K562 (cell line): ENCODE data around the gene PIERCE2. TPM values are rescaled to one million over a fixed set of nuclear protein-coding genes. Genes with fewer than 3 reads are reported as not detected.

Experiments
- CHD2 ChIP-seq: IDR thresholded peaks from 2 replicates; pipeline ENCODE4 v1.6.1; 2011; ENCODE audit warnings: low read depth, low read length
- GTF2B ChIP-seq: IDR thresholded peaks from 2 replicates; pipeline ENCODE4 v1.6.1; 2011; ENCODE audit not compliant: insufficient read length; ENCODE audit errors: extremely low read depth
- HIVEP1 ChIP-seq: fragments of 250-450 bp; sonication (Bioruptor Pico); IDR thresholded peaks from 2 replicates; pipeline ENCODE4 v1.4.0; 2020; ENCODE audit warnings: mild to moderate bottlenecking
- KDM4B ChIP-seq, 2 experiments: fragments of 450-650 bp in 1 of 2; sonication (generic) in 1 of 2; IDR thresholded peaks; 2 replicates each; pipeline ENCODE4 v1.6.1; 2016 to 2017; ENCODE audit warnings: borderline replicate concordance in 2 of 2, antibody characterized with exemption in 1 of 2, low read depth in 1 of 2, mild to moderate bottlenecking in 1 of 2
- KLF6 ChIP-seq: fragments of 250-450 bp; sonication (Bioruptor Pico); IDR thresholded peaks from 2 replicates; pipeline ENCODE4 v1.4.0; 2020; ENCODE audit warnings: mild to moderate bottlenecking, moderate library complexity, borderline replicate concordance
- NBN ChIP-seq: fragments of 450-650 bp; IDR thresholded peaks from 2 replicates; pipeline ENCODE4 v1.6.1; 2016; ENCODE audit warnings: low read depth, mild to moderate bottlenecking
- NR2C1 ChIP-seq, 2 experiments: fragments of 450-650 bp; IDR thresholded peaks; 2 replicates each; pipeline ENCODE4 v1.6.1; 2017; ENCODE audit warnings: mild to moderate bottlenecking in 2 of 2, antibody characterized with exemption in 1 of 2, inconsistent platforms in 1 of 2, missing compliant biosample characterization in 1 of 2, missing genetic modification characterization in 1 of 2
- NR3C1 ChIP-seq: sonication (generic); formaldehyde crosslinking; IDR thresholded peaks from 2 replicates; pipeline ENCODE4 v1.8.1; 2022; ENCODE audit warnings: missing genetic modification reagents
- NUFIP1 ChIP-seq: fragments of 450-650 bp; IDR thresholded peaks from 2 replicates; pipeline ENCODE4 v1.6.1; 2018; ENCODE audit not compliant: partially characterized antibody
- POLR3A ChIP-seq: IDR thresholded peaks from 2 replicates; pipeline ENCODE4 v1.6.1; 2011; ENCODE audit warnings: borderline replicate concordance, mild to moderate bottlenecking, moderate library complexity; ENCODE audit not compliant: insufficient read length, insufficient read depth; ENCODE audit errors: extremely low read depth
- ZNF140 ChIP-seq: fragments of 250-450 bp; sonication (Bioruptor Pico); IDR thresholded peaks from 2 replicates; pipeline ENCODE4 v1.8.0; 2021; ENCODE audit warnings: moderate library complexity, mild to moderate bottlenecking, inconsistent platforms
- ZNF224 ChIP-seq: sonication (generic); formaldehyde crosslinking; IDR thresholded peaks from 2 replicates; pipeline ENCODE4 v1.8.0; 2022; ENCODE audit warnings: mild to moderate bottlenecking, missing genetic modification reagents
- ZNF324 ChIP-seq: fragments of 250-450 bp; sonication (Bioruptor Pico); IDR thresholded peaks from 2 replicates; pipeline ENCODE4 v1.4.0; 2020; ENCODE audit warnings: mild to moderate bottlenecking
- ZSCAN29 ChIP-seq: fragments of 450-650 bp; IDR thresholded peaks from 2 replicates; pipeline ENCODE4 v1.6.1; 2017
- polyA plus RNA-seq, 8 experiments: library from polyadenylated mRNA; depleted of rRNA in 4 of 8; stranded (reverse) in 5 of 8; unstranded in 3 of 8; fragments of >200 nt; fragmentation: Nextera tagmentation in 2 of 8; fragmentation: Illumina TruSeq in 1 of 8; extraction: Ambion mirVana in 2 of 8; extraction: Trizol in 1 of 8; gene quantifications; 2 replicates each; pipeline versions ENCODE4 v1.2.1 to v1.2.3, GENCODE V29; 2011 to 2014; ENCODE audit warnings: inconsistent platforms in 1 of 8, missing spikeins in 1 of 8
- total RNA-seq, 7 experiments: library from RNA; depleted of rRNA in 6 of 7; stranded (reverse); fragments of >200 nt in 6 of 7; fragmentation: Illumina TruSeq in 2 of 7; extraction: Trizol in 2 of 7; gene quantifications; 2 replicates each; pipeline versions ENCODE4 v1.2.1 to v1.2.3, GENCODE V29; 2011 to 2021; ENCODE audit warnings: low replicate concordance in 1 of 7
- TF ChIP-seq, protein P1 (sequence below), 2 experiments: fragments of 450-650 bp in 1 of 2; sonication (generic) in 1 of 2; formaldehyde crosslinking in 1 of 2; IDR thresholded peaks; 2 replicates each; pipeline versions ENCODE4 v1.7.1 to v1.9.0; 2016 to 2022; ENCODE audit warnings: inconsistent platforms in 1 of 2, mild to moderate bottlenecking in 1 of 2, missing genetic modification reagents in 1 of 2
- TF ChIP-seq, protein P2 (sequence below): fragments of 200-800 bp; sonication (Bioruptor generic); IDR thresholded peaks from 2 replicates; pipeline ENCODE4 v1.6.1; 2017; ENCODE audit warnings: missing genetic modification characterization, missing compliant biosample characterization

The PIERCE2 gene
- total and polyA plus RNA-seq, 9 of the 15 experiments (the other 6 are each of a cell fraction or from before 2014, with no cell fraction given): 2.9 to 4.8 (median 4.0) TPM

GRCh38 chr15:55401786-55402246 lies 6.5 kb upstream of the PIERCE2 start (continued):
- TF ChIP-seq, protein P1, sequence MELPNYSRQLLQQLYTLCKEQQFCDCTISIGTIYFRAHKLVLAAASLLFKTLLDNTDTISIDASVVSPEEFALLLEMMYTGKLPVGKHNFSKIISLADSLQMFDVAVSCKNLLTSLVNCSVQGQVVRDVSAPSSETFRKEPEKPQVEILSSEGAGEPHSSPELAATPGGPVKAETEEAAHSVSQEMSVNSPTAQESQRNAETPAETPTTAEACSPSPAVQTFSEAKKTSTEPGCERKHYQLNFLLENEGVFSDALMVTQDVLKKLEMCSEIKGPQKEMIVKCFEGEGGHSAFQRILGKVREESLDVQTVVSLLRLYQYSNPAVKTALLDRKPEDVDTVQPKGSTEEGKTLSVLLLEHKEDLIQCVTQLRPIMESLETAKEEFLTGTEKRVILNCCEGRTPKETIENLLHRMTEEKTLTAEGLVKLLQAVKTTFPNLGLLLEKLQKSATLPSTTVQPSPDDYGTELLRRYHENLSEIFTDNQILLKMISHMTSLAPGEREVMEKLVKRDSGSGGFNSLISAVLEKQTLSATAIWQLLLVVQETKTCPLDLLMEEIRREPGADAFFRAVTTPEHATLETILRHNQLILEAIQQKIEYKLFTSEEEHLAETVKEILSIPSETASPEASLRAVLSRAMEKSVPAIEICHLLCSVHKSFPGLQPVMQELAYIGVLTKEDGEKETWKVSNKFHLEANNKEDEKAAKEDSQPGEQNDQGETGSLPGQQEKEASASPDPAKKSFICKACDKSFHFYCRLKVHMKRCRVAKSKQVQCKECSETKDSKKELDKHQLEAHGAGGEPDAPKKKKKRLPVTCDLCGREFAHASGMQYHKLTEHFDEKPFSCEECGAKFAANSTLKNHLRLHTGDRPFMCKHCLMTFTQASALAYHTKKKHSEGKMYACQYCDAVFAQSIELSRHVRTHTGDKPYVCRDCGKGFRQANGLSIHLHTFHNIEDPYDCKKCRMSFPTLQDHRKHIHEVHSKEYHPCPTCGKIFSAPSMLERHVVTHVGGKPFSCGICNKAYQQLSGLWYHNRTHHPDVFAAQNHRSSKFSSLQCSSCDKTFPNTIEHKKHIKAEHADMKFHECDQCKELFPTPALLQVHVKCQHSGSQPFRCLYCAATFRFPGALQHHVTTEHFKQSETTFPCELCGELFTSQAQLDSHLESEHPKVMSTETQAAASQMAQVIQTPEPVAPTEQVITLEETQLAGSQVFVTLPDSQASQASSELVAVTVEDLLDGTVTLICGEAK (IDR thresholded peaks at IDR 0.05): no peak; the same call in 1 of the 2 replicates
- TF ChIP-seq, protein P1 (CRISPR knock-in tag; IDR thresholded peaks at IDR 0.05): no peak
- TF ChIP-seq NUFIP1 (no peak), NBN (no peak; the same call in 1 of the 2 replicates), HIVEP1 (CRISPR knock-in tag) (peak; percentile 85), KDM4B (IDR thresholded peaks at IDR 0.05; ENCODE audit: borderline replicate concordance in 2 of 2, low read depth in 1 of 2) (no peak), NR3C1 (CRISPR knock-in tag) (no peak), CHD2 (no peak), ZSCAN29 (no peak), ZNF324 (no peak), NR2C1 (IDR thresholded peaks at IDR 0.05) (no peak), NR2C1 (tag; IDR thresholded peaks at IDR 0.05) (peak; percentile 68), GTF2B (no peak), KLF6 (CRISPR knock-in tag) (peak; percentile 94), ZNF140 (no peak), ZNF224 (CRISPR knock-in tag) (no peak), POLR3A (no peak)
- TF ChIP-seq, protein P2, sequence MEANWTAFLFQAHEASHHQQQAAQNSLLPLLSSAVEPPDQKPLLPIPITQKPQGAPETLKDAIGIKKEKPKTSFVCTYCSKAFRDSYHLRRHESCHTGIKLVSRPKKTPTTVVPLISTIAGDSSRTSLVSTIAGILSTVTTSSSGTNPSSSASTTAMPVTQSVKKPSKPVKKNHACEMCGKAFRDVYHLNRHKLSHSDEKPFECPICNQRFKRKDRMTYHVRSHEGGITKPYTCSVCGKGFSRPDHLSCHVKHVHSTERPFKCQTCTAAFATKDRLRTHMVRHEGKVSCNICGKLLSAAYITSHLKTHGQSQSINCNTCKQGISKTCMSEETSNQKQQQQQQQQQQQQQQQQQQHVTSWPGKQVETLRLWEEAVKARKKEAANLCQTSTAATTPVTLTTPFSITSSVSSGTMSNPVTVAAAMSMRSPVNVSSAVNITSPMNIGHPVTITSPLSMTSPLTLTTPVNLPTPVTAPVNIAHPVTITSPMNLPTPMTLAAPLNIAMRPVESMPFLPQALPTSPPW (CRISPR knock-in tag): 0 out of 2 replicates have a peak, but pooled peaks have one; percentile 29
